IPS DF 6.9 (cell line): ENCODE results near the gene ZIC5.
"Not testable (repeated sequence)": the region's sequence is repeated elsewhere in the genome, so short reads cannot be mapped to it uniquely, and the experiment has no call there.

Experiments used
- DNase-seq: peaks from one replicate; pipeline ENCODE4 v3.0.0-alpha.2; 2013; ENCODE audit warnings: low read depth, low spot score
- H3K27ac ChIP-seq: one replicate; pipeline ENCODE4 v1.5.1; 2013; ENCODE audit warnings: low read length, control low read depth
- H3K27me3 ChIP-seq: 2 replicates; pipeline ENCODE4 v1.6.1; 2013; ENCODE audit warnings: mild to moderate bottlenecking, low read length; ENCODE audit not compliant: control insufficient read depth, insufficient read depth
- H3K36me3 ChIP-seq: 2 replicates; pipeline ENCODE4 v1.6.1; 2013; ENCODE audit warnings: low read length; ENCODE audit not compliant: control insufficient read depth, insufficient read depth
- H3K4me1 ChIP-seq: 2 replicates; pipeline ENCODE4 v1.6.1; 2013; ENCODE audit warnings: low read length; ENCODE audit not compliant: control insufficient read depth, insufficient read depth
- H3K4me3 ChIP-seq: 2 replicates; pipeline ENCODE4 v1.5.1; 2013; ENCODE audit warnings: mild to moderate bottlenecking, low read length
- H3K9me3 ChIP-seq: 2 replicates; pipeline ENCODE4 v1.6.1; 2013; ENCODE audit warnings: low read length, inconsistent platforms; ENCODE audit not compliant: control insufficient read depth, insufficient read depth
- WGBS: extraction: QIAGEN DNeasy Blood & Tissue Kit; methylation state at CpG from one replicate; pipeline ENCODE4 v1.1.7; 2013; ENCODE audit warnings: mixed read lengths, missing lambda C conversion rate; ENCODE audit not compliant: insufficient read length, insufficient coverage; 5-methylcytosine and 5-hydroxymethylcytosine counted together

ZIC5 gene

DNA sequence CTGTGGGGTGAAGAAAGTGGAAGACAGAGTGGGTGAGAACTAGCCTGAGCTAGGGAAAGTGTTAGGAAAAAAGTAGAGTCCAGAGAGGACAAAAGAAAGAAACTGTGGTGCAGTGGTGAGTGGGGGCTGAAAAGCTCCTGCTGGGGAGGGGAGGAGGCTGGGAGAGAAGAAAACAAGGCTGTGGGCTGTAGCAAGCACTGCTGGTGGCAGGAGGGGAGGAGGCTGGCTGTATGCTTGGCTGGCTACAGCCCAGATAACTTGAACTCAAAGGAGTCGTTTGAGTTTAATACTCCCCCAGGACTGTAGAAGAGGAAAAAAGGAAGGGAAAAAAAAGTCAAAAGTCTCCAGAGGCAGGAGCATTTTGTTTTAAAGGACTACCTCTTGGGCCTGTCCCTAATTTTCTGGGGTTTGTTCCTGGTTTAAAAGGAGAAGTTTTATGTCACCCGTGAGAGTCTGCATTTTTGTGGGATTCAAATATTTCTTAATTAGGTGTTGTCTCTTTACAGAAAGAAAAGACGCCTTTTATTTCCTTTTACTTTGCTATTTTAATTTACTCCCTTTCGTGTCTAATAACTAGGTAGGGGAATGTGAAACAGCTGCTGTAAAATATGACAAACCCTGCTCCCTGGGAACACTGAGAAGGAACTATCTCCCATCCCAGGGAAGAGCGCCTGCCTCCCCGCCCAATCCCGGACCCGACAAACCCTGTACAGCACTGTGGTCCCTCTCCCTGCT, 21.7 kb downstream of the ZIC5 start:
- H3K36me3 ChIP-seq = no peaks in the 10 kb centered on the region
- DNase-seq = no peak
- no CpG with 5 or more reads among the region's 8 CpGs for WGBS
- H3K4me3 ChIP-seq = no peak overlapping the region
- peaks cover under 1% of the 10 kb centered on the region; the same call in 1 of the 2 replicates for H3K27me3 ChIP-seq
- no peaks in the 10 kb centered on the region for H3K9me3 ChIP-seq
- no peaks in the 10 kb centered on the region for H3K4me1 ChIP-seq
- H3K27ac ChIP-seq = no peak overlapping the region

GRCh38 chr13:99948907-99949678, 22.5 kb downstream of the ZIC5 start:
- no peak overlapping the region for H3K4me3 ChIP-seq
- H3K27ac ChIP-seq = no peak overlapping the region
- no peaks in the 10 kb centered on the region for H3K4me1 ChIP-seq
- no CpG with 5 or more reads among the region's 10 CpGs for WGBS
- H3K36me3 ChIP-seq = no peaks in the 10 kb centered on the region
- no peaks in the 10 kb centered on the region for H3K9me3 ChIP-seq
- DNase-seq = no peak
- no peaks in the 10 kb centered on the region; the same call in 1 of the 2 replicates for H3K27me3 ChIP-seq

DNA sequence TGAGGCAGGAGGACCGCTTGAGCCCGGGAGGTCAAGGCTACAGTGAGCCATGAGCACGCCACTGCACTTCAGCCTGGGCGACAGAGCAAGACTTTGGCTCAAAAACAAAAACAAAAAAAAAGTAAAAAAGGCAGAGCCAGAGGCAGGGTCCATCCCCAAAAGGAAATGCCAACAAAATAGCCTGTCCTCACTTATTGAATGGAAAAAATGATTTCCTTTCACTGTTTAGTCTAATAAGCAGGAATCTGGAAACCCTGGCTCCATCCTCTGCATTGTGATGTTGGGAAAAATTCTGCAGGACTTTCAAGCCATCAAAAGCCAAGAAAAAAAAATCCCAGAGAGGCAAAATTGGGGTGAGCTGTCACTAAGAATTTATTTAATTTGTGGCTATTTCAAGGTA, 23.2 kb downstream of the ZIC5 start:
- Histone ChIP-seq H3K27ac (no peak overlapping the region), H3K36me3 (no peaks in the 10 kb centered on the region), H3K4me3 (no peak overlapping the region), H3K27me3 (no peaks in the 10 kb centered on the region; the same call in 1 of the 2 replicates), H3K4me1 (no peaks in the 10 kb centered on the region), H3K9me3 (no peaks in the 10 kb centered on the region)
- no peak for DNase-seq
- WGBS = no CpG with 5 or more reads among the region's 4 CpGs

DNA sequence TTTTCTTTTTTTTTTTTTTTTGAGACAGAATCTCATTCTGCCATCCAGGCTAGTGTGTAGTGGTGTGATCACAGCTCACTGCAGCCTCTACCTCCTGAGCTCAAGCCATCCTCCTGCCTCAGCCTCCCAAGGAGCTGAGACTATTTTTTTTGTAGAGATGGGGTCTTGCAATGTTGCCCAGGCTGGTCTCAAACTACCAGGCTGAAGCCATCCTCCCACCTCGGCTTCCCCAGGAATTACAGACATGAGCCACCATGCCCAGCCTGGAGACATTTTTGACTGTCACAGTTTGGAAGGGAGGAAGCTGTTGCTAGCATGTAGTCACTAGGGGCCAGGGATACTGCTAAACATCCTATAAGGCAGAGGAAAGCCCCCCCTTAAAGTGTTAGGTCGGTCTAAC, 23.9 kb downstream of the ZIC5 start:
- no CpG with 5 or more reads among the region's 2 CpGs for WGBS
- H3K9me3 ChIP-seq = no peaks in the 10 kb centered on the region
- no peaks in the 10 kb centered on the region for H3K27me3 ChIP-seq
- no peak overlapping the region for H3K4me3 ChIP-seq
- H3K36me3 ChIP-seq = no peaks in the 10 kb centered on the region
- no peaks in the 10 kb centered on the region for H3K4me1 ChIP-seq
- H3K27ac ChIP-seq = no peak overlapping the region
- DNase-seq = no peak

DNA sequence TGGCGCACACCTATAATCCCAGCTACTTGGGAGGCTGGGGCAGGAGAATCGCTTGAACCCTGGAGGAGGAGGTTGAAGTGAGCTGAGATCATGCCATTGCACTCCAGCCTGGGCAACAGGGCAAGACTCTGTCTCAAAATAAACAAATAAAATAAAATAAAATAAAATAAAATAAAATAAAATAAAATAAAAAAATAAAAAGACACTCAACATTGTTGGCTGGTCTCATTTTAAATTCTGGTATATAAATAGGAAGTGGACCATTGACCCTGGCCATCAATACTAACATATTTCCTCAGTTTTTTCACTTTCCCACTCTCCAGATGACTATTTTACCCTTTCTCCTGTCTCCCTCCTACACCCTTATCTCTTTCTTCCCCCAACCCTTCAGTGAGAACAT, 26.1 kb downstream of the ZIC5 start:
- DNase-seq, H3K36me3 ChIP-seq, H3K4me3 ChIP-seq, H3K27me3 ChIP-seq, H3K4me1 ChIP-seq, H3K27ac ChIP-seq, H3K9me3 ChIP-seq: not testable (repeated sequence)
- WGBS = no CpG with 5 or more reads among the region's 2 CpGs

- no peaks in the 10 kb centered on the region for H3K27me3 ChIP-seq
- no peak for DNase-seq
- no peak overlapping the region for H3K27ac ChIP-seq
- no peaks in the 10 kb centered on the region for H3K36me3 ChIP-seq
- no peaks in the 10 kb centered on the region for H3K9me3 ChIP-seq
- WGBS = no CpG with 5 or more reads among the region's 6 CpGs
- no peak overlapping the region for H3K4me3 ChIP-seq
- no peaks in the 10 kb centered on the region for H3K4me1 ChIP-seq
Measured at GRCh38 chr13:99944606-99945005, 27.0 kb downstream of the ZIC5 start.

DNA sequence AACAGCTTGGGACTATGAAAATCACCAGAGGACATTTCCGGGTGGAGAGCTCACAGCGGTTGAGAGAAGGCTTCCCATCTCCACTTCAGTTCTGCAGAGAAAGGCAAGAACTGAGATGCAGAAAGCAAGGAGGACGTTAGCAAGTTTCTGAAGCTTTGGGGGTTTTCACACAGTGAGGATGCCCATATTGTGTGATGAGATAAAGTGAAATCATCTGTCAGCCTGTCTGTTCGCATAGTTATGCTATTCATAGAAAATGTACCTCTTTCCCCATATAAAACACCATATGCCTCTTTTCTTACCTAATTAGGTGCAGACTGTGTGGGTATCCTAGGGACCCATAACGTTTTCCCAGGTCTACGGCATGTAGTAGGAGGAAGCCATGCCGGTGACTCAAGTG, 27.5 kb downstream of the ZIC5 start:
- Histone ChIP-seq H3K36me3 (no peaks in the 10 kb centered on the region), H3K27me3 (no peaks in the 10 kb centered on the region), H3K4me1 (no peaks in the 10 kb centered on the region), H3K9me3 (no peaks in the 10 kb centered on the region), H3K4me3 (no peak overlapping the region), H3K27ac (no peak overlapping the region)
- no peak for DNase-seq
- no CpG with 5 or more reads among the region's 7 CpGs for WGBS

DNA sequence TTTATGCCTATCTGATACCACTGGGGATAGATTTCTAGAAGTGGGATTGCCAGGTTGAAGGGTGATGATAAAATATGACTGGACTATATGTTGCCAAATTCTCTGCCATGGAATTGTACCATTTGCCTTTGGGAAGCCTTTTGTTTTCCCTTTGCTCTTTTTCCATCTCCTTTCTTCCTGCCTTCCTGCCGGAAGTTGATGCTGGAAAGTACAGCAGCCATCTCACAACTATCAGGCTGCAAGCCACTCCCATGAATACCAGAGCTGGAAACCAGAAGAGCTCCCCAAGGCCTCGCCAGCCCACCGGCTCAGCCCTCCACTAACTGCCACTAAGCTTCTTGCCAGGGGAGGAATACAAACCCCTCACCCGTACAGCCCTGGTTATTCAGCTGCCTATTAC, 29.7 kb downstream of the ZIC5 start:
- H3K4me1 ChIP-seq = no peaks in the 10 kb centered on the region
- no peak for DNase-seq
- no CpG with 5 or more reads among the region's 4 CpGs for WGBS
- no peak overlapping the region for H3K27ac ChIP-seq
- H3K36me3 ChIP-seq = no peaks in the 10 kb centered on the region
- no peaks in the 10 kb centered on the region for H3K9me3 ChIP-seq
- no peak overlapping the region for H3K4me3 ChIP-seq
- no peaks in the 10 kb centered on the region for H3K27me3 ChIP-seq

- no peak overlapping the region for H3K27ac ChIP-seq
- no CpG with 5 or more reads among the region's 7 CpGs for WGBS
- H3K36me3 ChIP-seq = no peaks in the 10 kb centered on the region
- no peak overlapping the region for H3K4me3 ChIP-seq
- H3K4me1 ChIP-seq = no peaks in the 10 kb centered on the region
- H3K27me3 ChIP-seq = no peaks in the 10 kb centered on the region
- H3K9me3 ChIP-seq = no peaks in the 10 kb centered on the region
- DNase-seq = no peak
Measured at GRCh38 chr13:99941086-99941485, 30.5 kb downstream of the ZIC5 start.

DNA sequence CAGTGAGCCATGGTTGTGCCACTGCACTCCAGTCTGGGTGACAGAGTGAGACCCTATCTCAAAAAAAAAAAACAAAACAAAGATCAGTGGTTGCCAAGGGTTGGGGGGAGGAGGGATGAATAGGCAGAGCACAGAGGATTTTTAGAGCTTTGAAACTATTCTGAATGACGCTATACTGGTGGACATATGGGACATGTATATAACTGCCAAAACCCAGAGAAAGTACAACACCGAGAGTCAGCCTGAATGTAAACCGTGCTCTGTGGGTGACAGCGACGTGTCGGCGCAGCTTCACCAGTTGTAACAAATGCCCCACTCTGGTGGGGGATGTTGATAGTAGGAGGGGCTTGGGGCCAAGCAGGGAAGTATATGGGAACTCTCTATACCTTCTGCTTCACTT, 32.9 kb downstream of the ZIC5 start:
- Histone ChIP-seq H3K9me3 (no peaks in the 10 kb centered on the region), H3K4me3 (no peak overlapping the region), H3K36me3 (no peaks in the 10 kb centered on the region), H3K4me1 (no peaks in the 10 kb centered on the region), H3K27ac (no peak overlapping the region), H3K27me3 (no peaks in the 10 kb centered on the region)
- no CpG with 5 or more reads among the region's 7 CpGs for WGBS
- no peak for DNase-seq
